K562 (cell line): ENCODE results near the gene FAM149B1. TPM values are rescaled to one million over a fixed set of nuclear protein-coding genes. Genes with fewer than 3 reads are reported as not detected.

ENCODE experiments used
- BACH1 ChIP-seq: fragments of 200-800 bp; sonication (Bioruptor generic); IDR thresholded peaks from 2 replicates; pipeline ENCODE4 v1.6.1; 2016; ENCODE audit warnings: missing genetic modification characterization, missing compliant biosample characterization
- CHD1 ChIP-seq: fragments of 200-600 bp; sonication (generic); IDR thresholded peaks from one replicate; pipeline ENCODE4 v1.6.1; 2012; ENCODE audit warnings: mild to moderate bottlenecking, moderate library complexity, low read length, inconsistent platforms
- ELF2 ChIP-seq: fragments of 250-450 bp; sonication (Bioruptor Pico); IDR thresholded peaks from 2 replicates; pipeline ENCODE4 v1.5.0; 2021; ENCODE audit warnings: mild to moderate bottlenecking
- ETV1 ChIP-seq: fragments of 450-650 bp; conservative IDR thresholded peaks from 2 replicates; pipeline ENCODE4 v1.6.1; 2016; ENCODE audit warnings: missing genetic modification characterization, control low read depth, low read depth, missing compliant biosample characterization
- HNRNPUL1 ChIP-seq: fragments of 200-400 bp; formaldehyde crosslinking; IDR thresholded peaks from 2 replicates; pipeline ENCODE4 v1.6.1; 2017; ENCODE audit warnings: low read length
- KDM5B ChIP-seq: fragments of 200-600 bp; sonication (generic); IDR thresholded peaks from 2 replicates; pipeline ENCODE4 v1.6.1; 2012; ENCODE audit warnings: low read depth, mild to moderate bottlenecking, moderate library complexity, low read length, control low read depth, inconsistent platforms; ENCODE audit not compliant: insufficient replicate concordance
- TAF7 ChIP-seq: fragments of 450-650 bp; IDR thresholded peaks from 2 replicates; pipeline ENCODE4 v1.6.1; 2016; ENCODE audit warnings: missing genetic modification characterization, missing compliant biosample characterization
- TRIM24 ChIP-seq, 2 experiments: fragments of 450-650 bp; IDR thresholded peaks; 2 replicates each; pipeline ENCODE4 v1.6.1; 2016
- U2AF2 ChIP-seq: fragments of 200-400 bp; formaldehyde crosslinking; optimal IDR thresholded peaks from 2 replicates; pipeline ENCODE3; 2017; ENCODE audit warnings: low read depth, mild to moderate bottlenecking, low read length
- ZBTB26 ChIP-seq: fragments of 450-650 bp; formaldehyde crosslinking; IDR thresholded peaks from 2 replicates; pipeline ENCODE4 v1.4.0; 2022; ENCODE audit warnings: missing genetic modification characterization
- ZFP30 ChIP-seq: fragments of 250-450 bp; sonication (Bioruptor Pico); IDR thresholded peaks from 2 replicates; pipeline ENCODE4 v1.8.0; 2022; ENCODE audit warnings: moderate library complexity, mild to moderate bottlenecking, inconsistent platforms, borderline replicate concordance
- ZNF143 ChIP-seq: sonication (generic); formaldehyde crosslinking; IDR thresholded peaks from 2 replicates; pipeline ENCODE4 v1.9.0; 2022; ENCODE audit warnings: mild to moderate bottlenecking, missing genetic modification reagents
- polyA plus RNA-seq, 8 experiments: library from polyadenylated mRNA; depleted of rRNA in 4 of 8; stranded (reverse) in 5 of 8; unstranded in 3 of 8; fragments of >200 nt; fragmentation: Nextera tagmentation in 2 of 8; fragmentation: Illumina TruSeq in 1 of 8; extraction: Ambion mirVana in 2 of 8; extraction: Trizol in 1 of 8; gene quantifications; 2 replicates each; pipeline versions ENCODE4 v1.2.1 to v1.2.3, GENCODE V29; 2011 to 2014; ENCODE audit warnings: inconsistent platforms in 1 of 8, missing spikeins in 1 of 8
- total RNA-seq, 7 experiments: library from RNA; depleted of rRNA in 6 of 7; stranded (reverse); fragments of >200 nt in 6 of 7; fragmentation: Illumina TruSeq in 2 of 7; extraction: Trizol in 2 of 7; gene quantifications; 2 replicates each; pipeline versions ENCODE4 v1.2.1 to v1.2.3, GENCODE V29; 2011 to 2021; ENCODE audit warnings: low replicate concordance in 1 of 7
- TF ChIP-seq, protein P1 (sequence below): fragments of 250-450 bp; sonication (Bioruptor Pico); IDR thresholded peaks from 2 replicates; pipeline ENCODE4 v1.9.0; 2021; ENCODE audit warnings: mild to moderate bottlenecking, inconsistent platforms
- TF ChIP-seq, protein P2 (sequence below): fragments of 450-650 bp; IDR thresholded peaks from 2 replicates; pipeline ENCODE4 v1.6.1; 2016; ENCODE audit warnings: low read depth
- TF ChIP-seq, protein P3 (sequence below): fragments of 250-450 bp; sonication (Bioruptor Pico); IDR thresholded peaks from 2 replicates; pipeline ENCODE4 v1.8.0; 2021; ENCODE audit warnings: borderline replicate concordance, mild to moderate bottlenecking, moderate library complexity; ENCODE audit not compliant: poor library complexity, severe bottlenecking

FAM149B1 gene
- total and polyA plus RNA-seq, 9 of the 15 experiments (the other 6 are each of a cell fraction or from before 2014, with no cell fraction given): 4.2 to 18.5 (median 9.3) TPM

DNA sequence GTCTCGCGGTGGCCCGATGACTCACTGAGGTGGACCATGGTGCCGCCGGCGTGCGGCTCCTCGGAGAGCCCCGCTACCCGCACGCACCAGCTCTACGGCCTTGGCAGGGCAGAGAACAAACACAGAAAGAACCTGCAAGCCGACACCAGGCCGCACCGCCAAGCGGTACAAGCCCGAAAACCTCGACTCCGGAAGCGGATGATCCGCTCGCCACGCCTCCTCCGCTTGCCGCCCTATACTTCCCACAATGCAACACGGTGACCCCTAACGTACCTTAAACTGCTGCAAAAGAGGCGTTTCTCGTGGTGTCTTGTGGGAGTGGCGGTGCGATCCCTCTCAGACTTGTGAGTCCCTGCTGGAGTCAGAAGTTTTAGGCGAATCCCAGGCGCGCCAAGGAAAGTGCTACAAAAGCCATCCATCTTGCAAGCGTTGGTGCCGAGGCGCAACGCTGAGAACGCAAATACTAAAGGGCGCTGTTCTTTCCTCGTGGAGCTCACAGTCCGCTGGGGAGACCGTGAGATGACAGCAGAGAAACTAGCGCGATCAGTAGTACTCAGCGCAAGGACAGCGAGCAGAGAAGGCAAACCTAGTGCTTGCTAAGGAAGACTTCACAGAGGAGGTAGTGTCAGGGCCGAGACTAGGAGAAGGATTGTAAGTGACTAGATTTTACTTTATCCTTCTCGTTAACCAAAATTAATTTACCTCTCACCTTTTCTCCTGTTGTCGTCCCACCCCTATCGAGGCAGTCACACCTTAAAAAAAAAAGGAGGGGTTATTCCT is 84.7 kb downstream of the FAM149B1 start, which contains the start of gene MRPS16 (continued):
- TF ChIP-seq, protein P1, sequence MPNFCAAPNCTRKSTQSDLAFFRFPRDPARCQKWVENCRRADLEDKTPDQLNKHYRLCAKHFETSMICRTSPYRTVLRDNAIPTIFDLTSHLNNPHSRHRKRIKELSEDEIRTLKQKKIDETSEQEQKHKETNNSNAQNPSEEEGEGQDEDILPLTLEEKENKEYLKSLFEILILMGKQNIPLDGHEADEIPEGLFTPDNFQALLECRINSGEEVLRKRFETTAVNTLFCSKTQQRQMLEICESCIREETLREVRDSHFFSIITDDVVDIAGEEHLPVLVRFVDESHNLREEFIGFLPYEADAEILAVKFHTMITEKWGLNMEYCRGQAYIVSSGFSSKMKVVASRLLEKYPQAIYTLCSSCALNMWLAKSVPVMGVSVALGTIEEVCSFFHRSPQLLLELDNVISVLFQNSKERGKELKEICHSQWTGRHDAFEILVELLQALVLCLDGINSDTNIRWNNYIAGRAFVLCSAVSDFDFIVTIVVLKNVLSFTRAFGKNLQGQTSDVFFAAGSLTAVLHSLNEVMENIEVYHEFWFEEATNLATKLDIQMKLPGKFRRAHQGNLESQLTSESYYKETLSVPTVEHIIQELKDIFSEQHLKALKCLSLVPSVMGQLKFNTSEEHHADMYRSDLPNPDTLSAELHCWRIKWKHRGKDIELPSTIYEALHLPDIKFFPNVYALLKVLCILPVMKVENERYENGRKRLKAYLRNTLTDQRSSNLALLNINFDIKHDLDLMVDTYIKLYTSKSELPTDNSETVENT: peak; percentile 74
- TF ChIP-seq KDM5B (peak; percentile 94), BACH1 (tag) (0 out of 2 replicates have a peak, but pooled peaks have one; percentile 68), TAF7 (tag) (peak; percentile 67), U2AF2 (no peak), TRIM24 (IDR thresholded peaks at IDR 0.05) (peak in 1 of 2 experiments; percentile 32; a peak in 1 of 4 replicates), ZFP30 (CRISPR knock-in tag) (no peak), ETV1 (tag) (peak; percentile 96), ZBTB26 (0 out of 2 replicates have a peak, but pooled peaks have one; percentile 78), ELF2 (CRISPR knock-in tag) (peak; percentile 88), ZNF143 (CRISPR knock-in tag) (peak; percentile 92), HNRNPUL1 (no peak), CHD1 (peak; percentile 54)
- TF ChIP-seq, protein P2, sequence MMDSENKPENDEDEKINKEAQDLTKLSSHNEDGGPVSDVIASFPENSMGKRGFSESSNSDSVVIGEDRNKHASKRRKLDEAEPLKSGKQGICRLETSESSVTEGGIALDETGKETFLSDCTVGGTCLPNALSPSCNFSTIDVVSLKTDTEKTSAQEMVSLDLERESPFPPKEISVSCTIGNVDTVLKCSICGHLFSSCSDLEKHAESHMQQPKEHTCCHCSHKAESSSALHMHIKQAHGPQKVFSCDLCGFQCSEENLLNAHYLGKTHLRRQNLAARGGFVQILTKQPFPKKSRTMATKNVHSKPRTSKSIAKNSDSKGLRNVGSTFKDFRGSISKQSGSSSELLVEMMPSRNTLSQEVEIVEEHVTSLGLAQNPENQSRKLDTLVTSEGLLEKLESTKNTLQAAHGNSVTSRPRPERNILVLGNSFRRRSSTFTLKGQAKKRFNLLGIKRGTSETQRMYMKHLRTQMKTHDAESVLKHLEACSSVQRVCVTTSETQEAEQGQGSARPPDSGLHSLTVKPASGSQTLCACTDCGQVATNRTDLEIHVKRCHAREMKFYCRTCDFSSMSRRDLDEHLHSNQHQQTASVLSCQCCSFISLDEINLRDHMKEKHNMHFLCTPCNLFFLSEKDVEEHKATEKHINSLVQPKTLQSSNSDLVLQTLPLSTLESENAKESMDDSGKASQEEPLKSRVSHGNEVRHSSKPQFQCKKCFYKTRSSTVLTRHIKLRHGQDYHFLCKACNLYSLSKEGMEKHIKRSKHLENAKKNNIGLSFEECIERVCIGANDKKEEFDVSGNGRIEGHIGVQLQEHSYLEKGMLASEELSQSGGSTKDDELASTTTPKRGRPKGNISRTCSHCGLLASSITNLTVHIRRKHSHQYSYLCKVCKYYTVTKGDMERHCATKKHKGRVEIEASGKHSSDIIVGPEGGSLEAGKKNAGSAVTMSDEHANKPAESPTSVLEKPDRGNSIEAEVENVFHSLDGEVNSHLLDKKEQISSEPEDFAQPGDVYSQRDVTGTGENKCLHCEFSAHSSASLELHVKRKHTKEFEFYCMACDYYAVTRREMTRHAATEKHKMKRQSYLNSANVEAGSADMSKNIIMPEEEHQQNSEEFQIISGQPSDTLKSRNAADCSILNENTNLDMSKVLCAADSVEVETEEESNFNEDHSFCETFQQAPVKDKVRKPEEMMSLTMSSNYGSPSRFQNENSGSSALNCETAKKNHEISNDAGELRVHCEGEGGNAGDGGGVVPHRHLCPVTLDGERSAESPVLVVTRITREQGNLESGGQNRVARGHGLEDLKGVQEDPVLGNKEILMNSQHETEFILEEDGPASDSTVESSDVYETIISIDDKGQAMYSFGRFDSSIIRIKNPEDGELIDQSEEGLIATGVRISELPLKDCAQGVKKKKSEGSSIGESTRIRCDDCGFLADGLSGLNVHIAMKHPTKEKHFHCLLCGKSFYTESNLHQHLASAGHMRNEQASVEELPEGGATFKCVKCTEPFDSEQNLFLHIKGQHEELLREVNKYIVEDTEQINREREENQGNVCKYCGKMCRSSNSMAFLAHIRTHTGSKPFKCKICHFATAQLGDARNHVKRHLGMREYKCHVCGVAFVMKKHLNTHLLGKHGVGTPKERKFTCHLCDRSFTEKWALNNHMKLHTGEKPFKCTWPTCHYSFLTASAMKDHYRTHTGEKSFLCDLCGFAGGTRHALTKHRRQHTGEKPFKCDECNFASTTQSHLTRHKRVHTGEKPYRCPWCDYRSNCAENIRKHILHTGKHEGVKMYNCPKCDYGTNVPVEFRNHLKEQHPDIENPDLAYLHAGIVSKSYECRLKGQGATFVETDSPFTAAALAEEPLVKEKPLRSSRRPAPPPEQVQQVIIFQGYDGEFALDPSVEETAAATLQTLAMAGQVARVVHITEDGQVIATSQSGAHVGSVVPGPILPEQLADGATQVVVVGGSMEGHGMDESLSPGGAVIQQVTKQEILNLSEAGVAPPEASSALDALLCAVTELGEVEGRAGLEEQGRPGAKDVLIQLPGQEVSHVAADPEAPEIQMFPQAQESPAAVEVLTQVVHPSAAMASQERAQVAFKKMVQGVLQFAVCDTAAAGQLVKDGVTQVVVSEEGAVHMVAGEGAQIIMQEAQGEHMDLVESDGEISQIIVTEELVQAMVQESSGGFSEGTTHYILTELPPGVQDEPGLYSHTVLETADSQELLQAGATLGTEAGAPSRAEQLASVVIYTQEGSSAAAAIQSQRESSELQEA: no peak
- TF ChIP-seq, protein P3, sequence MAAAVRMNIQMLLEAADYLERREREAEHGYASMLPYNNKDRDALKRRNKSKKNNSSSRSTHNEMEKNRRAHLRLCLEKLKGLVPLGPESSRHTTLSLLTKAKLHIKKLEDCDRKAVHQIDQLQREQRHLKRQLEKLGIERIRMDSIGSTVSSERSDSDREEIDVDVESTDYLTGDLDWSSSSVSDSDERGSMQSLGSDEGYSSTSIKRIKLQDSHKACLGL: no peak
